Measurements from ENCODE around the gene SRP9.
"Not testable (repeated sequence)": the region's sequence is repeated elsewhere in the genome, so short reads cannot be mapped to it uniquely, and the experiment has no call there.

DNA sequence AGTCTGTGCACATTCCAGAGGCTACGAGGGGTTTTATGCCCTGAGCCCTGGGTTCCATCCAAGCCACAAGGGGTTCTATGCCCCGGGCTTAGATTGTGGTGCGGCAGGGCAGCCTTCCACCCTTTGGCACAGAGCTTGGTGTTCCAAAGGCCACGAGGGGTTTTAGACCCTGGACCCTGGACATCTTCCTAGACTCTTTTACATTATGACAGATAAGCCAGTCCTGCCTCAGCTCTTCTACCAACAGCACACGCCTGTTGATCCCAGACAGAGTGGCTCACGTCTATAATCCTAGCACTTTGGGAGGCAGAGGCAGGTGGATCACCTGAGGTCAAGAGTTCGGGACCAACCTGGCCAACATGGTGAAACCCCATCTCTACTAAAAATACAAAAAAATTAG lies 23.5 kb downstream of the SRP9 start:
- TF ChIP-seq, protein P1, sequence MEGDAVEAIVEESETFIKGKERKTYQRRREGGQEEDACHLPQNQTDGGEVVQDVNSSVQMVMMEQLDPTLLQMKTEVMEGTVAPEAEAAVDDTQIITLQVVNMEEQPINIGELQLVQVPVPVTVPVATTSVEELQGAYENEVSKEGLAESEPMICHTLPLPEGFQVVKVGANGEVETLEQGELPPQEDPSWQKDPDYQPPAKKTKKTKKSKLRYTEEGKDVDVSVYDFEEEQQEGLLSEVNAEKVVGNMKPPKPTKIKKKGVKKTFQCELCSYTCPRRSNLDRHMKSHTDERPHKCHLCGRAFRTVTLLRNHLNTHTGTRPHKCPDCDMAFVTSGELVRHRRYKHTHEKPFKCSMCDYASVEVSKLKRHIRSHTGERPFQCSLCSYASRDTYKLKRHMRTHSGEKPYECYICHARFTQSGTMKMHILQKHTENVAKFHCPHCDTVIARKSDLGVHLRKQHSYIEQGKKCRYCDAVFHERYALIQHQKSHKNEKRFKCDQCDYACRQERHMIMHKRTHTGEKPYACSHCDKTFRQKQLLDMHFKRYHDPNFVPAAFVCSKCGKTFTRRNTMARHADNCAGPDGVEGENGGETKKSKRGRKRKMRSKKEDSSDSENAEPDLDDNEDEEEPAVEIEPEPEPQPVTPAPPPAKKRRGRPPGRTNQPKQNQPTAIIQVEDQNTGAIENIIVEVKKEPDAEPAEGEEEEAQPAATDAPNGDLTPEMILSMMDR (conservative IDR thresholded peaks at IDR 0.05; ENCODE audit: low read depth in 2 of 2), result not testable (repeated sequence)
- TF ChIP-seq, protein P2, sequence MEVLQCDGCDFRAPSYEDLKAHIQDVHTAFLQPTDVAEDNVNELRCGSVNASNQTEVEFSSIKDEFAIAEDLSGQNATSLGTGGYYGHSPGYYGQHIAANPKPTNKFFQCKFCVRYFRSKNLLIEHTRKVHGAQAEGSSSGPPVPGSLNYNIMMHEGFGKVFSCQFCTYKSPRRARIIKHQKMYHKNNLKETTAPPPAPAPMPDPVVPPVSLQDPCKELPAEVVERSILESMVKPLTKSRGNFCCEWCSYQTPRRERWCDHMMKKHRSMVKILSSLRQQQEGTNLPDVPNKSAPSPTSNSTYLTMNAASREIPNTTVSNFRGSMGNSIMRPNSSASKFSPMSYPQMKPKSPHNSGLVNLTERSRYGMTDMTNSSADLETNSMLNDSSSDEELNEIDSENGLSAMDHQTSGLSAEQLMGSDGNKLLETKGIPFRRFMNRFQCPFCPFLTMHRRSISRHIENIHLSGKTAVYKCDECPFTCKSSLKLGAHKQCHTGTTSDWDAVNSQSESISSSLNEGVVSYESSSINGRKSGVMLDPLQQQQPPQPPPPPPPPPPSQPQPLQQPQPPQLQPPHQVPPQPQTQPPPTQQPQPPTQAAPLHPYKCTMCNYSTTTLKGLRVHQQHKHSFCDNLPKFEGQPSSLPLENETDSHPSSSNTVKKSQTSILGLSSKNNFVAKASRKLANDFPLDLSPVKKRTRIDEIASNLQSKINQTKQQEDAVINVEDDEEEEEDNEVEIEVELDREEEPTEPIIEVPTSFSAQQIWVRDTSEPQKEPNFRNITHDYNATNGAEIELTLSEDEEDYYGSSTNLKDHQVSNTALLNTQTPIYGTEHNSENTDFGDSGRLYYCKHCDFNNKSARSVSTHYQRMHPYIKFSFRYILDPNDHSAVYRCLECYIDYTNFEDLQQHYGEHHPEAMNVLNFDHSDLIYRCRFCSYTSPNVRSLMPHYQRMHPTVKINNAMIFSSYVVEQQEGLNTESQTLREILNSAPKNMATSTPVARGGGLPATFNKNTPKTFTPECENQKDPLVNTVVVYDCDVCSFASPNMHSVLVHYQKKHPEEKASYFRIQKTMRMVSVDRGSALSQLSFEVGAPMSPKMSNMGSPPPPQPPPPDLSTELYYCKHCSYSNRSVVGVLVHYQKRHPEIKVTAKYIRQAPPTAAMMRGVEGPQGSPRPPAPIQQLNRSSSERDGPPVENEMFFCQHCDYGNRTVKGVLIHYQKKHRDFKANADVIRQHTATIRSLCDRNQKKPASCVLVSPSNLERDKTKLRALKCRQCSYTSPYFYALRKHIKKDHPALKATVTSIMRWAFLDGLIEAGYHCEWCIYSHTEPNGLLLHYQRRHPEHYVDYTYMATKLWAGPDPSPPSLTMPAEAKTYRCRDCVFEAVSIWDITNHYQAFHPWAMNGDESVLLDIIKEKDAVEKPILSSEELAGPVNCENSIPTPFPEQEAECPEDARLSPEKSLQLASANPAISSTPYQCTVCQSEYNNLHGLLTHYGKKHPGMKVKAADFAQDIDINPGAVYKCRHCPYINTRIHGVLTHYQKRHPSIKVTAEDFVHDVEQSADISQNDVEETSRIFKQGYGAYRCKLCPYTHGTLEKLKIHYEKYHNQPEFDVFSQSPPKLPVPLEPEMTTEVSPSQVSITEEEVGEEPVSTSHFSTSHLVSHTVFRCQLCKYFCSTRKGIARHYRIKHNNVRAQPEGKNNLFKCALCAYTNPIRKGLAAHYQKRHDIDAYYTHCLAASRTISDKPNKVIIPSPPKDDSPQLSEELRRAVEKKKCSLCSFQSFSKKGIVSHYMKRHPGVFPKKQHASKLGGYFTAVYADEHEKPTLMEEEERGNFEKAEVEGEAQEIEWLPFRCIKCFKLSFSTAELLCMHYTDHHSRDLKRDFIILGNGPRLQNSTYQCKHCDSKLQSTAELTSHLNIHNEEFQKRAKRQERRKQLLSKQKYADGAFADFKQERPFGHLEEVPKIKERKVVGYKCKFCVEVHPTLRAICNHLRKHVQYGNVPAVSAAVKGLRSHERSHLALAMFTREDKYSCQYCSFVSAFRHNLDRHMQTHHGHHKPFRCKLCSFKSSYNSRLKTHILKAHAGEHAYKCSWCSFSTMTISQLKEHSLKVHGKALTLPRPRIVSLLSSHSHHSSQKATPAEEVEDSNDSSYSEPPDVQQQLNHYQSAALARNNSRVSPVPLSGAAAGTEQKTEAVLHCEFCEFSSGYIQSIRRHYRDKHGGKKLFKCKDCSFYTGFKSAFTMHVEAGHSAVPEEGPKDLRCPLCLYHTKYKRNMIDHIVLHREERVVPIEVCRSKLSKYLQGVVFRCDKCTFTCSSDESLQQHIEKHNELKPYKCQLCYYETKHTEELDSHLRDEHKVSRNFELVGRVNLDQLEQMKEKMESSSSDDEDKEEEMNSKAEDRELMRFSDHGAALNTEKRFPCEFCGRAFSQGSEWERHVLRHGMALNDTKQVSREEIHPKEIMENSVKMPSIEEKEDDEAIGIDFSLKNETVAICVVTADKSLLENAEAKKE (CRISPR knock-in tag; IDR thresholded peaks at IDR 0.05), result not testable (repeated sequence)
- TF ChIP-seq, protein P3, sequence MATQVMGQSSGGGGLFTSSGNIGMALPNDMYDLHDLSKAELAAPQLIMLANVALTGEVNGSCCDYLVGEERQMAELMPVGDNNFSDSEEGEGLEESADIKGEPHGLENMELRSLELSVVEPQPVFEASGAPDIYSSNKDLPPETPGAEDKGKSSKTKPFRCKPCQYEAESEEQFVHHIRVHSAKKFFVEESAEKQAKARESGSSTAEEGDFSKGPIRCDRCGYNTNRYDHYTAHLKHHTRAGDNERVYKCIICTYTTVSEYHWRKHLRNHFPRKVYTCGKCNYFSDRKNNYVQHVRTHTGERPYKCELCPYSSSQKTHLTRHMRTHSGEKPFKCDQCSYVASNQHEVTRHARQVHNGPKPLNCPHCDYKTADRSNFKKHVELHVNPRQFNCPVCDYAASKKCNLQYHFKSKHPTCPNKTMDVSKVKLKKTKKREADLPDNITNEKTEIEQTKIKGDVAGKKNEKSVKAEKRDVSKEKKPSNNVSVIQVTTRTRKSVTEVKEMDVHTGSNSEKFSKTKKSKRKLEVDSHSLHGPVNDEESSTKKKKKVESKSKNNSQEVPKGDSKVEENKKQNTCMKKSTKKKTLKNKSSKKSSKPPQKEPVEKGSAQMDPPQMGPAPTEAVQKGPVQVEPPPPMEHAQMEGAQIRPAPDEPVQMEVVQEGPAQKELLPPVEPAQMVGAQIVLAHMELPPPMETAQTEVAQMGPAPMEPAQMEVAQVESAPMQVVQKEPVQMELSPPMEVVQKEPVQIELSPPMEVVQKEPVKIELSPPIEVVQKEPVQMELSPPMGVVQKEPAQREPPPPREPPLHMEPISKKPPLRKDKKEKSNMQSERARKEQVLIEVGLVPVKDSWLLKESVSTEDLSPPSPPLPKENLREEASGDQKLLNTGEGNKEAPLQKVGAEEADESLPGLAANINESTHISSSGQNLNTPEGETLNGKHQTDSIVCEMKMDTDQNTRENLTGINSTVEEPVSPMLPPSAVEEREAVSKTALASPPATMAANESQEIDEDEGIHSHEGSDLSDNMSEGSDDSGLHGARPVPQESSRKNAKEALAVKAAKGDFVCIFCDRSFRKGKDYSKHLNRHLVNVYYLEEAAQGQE (IDR thresholded peaks at IDR 0.05; ENCODE audit: unreplicated experiment), result not testable (repeated sequence)
- TF ChIP-seq POLR2AphosphoS5 (IDR thresholded peaks at IDR 0.05; ENCODE audit: low read depth); NANOG (IDR thresholded peaks at IDR 0.05; ENCODE audit: borderline replicate concordance); ZNF331 (CRISPR knock-in tag; IDR thresholded peaks at IDR 0.05; ENCODE audit: low read depth); JUNB (IDR thresholded peaks at IDR 0.05; ENCODE audit: unreplicated experiment); EZH2 (IDR thresholded peaks at IDR 0.05; ENCODE audit: low read depth, unreplicated experiment); CREB1 (CRISPR knock-in tag; IDR thresholded peaks at IDR 0.05; ENCODE audit: low read depth); EZH2phosphoT487 (IDR thresholded peaks at IDR 0.05; ENCODE audit: unreplicated experiment); ZNF114 (CRISPR knock-in tag; IDR thresholded peaks at IDR 0.05): not testable (repeated sequence)
- TF ChIP-seq, protein P4, sequence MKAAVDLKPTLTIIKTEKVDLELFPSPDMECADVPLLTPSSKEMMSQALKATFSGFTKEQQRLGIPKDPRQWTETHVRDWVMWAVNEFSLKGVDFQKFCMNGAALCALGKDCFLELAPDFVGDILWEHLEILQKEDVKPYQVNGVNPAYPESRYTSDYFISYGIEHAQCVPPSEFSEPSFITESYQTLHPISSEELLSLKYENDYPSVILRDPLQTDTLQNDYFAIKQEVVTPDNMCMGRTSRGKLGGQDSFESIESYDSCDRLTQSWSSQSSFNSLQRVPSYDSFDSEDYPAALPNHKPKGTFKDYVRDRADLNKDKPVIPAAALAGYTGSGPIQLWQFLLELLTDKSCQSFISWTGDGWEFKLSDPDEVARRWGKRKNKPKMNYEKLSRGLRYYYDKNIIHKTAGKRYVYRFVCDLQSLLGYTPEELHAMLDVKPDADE (IDR thresholded peaks at IDR 0.05), result not testable (repeated sequence)

Data from GM23338 (cell line).